ENCODE data around the gene AR.

The AR gene, protein sequence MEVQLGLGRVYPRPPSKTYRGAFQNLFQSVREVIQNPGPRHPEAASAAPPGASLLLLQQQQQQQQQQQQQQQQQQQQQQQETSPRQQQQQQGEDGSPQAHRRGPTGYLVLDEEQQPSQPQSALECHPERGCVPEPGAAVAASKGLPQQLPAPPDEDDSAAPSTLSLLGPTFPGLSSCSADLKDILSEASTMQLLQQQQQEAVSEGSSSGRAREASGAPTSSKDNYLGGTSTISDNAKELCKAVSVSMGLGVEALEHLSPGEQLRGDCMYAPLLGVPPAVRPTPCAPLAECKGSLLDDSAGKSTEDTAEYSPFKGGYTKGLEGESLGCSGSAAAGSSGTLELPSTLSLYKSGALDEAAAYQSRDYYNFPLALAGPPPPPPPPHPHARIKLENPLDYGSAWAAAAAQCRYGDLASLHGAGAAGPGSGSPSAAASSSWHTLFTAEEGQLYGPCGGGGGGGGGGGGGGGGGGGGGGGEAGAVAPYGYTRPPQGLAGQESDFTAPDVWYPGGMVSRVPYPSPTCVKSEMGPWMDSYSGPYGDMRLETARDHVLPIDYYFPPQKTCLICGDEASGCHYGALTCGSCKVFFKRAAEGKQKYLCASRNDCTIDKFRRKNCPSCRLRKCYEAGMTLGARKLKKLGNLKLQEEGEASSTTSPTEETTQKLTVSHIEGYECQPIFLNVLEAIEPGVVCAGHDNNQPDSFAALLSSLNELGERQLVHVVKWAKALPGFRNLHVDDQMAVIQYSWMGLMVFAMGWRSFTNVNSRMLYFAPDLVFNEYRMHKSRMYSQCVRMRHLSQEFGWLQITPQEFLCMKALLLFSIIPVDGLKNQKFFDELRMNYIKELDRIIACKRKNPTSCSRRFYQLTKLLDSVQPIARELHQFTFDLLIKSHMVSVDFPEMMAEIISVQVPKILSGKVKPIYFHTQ

DNA sequence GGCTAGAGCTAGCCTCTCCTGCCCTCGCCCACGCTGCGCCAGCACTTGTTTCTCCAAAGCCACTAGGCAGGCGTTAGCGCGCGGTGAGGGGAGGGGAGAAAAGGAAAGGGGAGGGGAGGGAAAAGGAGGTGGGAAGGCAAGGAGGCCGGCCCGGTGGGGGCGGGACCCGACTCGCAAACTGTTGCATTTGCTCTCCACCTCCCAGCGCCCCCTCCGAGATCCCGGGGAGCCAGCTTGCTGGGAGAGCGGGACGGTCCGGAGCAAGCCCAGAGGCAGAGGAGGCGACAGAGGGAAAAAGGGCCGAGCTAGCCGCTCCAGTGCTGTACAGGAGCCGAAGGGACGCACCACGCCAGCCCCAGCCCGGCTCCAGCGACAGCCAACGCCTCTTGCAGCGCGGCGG, at the start of gene AR:
AR (plus strand) TSS at position 204 of the 400 bp plus-strand sequence. CDS start 1,126 bp downstream, outside the sequence.
- Histone ChIP-seq H3K9ac (ENCODE audit: low read length) (no peak within 1 kb of the TSS), H3K9me2 (replicated peaks; ENCODE audit: insufficient read depth, low read length) (no peaks in the 10 kb centered on the region), H3K36me3 (ENCODE audit: low read length) (no peaks in the 10 kb centered on the region), H3F3A (ENCODE audit: insufficient read depth) (no peaks in the 10 kb centered on the region), H3K9me3 (ENCODE audit: insufficient read depth, low read length) (no peaks in the 10 kb centered on the region), H2AFZ (ENCODE audit: low read depth, low read length, severe bottlenecking) (no peak within 1 kb of the TSS), H3K27ac (ENCODE audit: low read depth, low read length) (no peak within 1 kb of the TSS), H3K79me2 (ENCODE audit: insufficient read depth, low read length) (no peaks in the 10 kb centered on the region), H3K27me3 (ENCODE audit: low read length) (no peaks in the 10 kb centered on the region), H3K4me3 (ENCODE audit: insufficient read depth, low read length, poor library complexity, severe bottlenecking) (no peak within 1 kb of the TSS), H4K20me1 (ENCODE audit: low read depth, low read length) (no peaks in the 10 kb centered on the region), H3K4me2 (ENCODE audit: low read depth, low read length, poor library complexity, severe bottlenecking) (no peak within 1 kb of the TSS)
- TF ChIP-seq, protein P1, sequence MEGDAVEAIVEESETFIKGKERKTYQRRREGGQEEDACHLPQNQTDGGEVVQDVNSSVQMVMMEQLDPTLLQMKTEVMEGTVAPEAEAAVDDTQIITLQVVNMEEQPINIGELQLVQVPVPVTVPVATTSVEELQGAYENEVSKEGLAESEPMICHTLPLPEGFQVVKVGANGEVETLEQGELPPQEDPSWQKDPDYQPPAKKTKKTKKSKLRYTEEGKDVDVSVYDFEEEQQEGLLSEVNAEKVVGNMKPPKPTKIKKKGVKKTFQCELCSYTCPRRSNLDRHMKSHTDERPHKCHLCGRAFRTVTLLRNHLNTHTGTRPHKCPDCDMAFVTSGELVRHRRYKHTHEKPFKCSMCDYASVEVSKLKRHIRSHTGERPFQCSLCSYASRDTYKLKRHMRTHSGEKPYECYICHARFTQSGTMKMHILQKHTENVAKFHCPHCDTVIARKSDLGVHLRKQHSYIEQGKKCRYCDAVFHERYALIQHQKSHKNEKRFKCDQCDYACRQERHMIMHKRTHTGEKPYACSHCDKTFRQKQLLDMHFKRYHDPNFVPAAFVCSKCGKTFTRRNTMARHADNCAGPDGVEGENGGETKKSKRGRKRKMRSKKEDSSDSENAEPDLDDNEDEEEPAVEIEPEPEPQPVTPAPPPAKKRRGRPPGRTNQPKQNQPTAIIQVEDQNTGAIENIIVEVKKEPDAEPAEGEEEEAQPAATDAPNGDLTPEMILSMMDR (IDR thresholded peaks at IDR 0.05; ENCODE audit: insufficient read depth, low read length, poor library complexity, severe bottlenecking), result no peak
- TF ChIP-seq EZH2phosphoT487 (conservative IDR thresholded peaks at IDR 0.05; ENCODE audit: low read length), result no peak

DNA sequence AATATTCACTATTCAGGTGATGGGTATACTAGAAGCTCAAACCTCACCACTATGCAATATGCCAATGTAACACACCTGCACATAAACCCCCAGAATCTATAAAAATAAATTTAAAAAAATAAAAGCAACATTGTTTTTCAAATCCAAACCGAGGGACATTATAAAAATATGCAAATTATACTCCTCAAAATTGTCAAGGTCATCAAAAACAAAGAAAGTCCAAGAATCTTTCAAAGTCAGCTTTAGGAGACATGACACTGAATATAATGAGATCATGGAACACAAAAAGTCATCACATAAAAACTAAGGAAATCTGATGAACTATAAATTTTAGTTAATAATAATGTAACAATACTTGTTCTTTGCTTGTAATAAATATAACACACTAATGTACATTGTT, 43.2 kb upstream of the AR start:
- H3K27ac ChIP-seq (ENCODE audit: low read depth, low read length), result no peak overlapping the region
- TF ChIP-seq, protein P1 (IDR thresholded peaks at IDR 0.05; ENCODE audit: insufficient read depth, low read length, poor library complexity, severe bottlenecking), result no peak
- no peak for TF ChIP-seq EZH2phosphoT487 (conservative IDR thresholded peaks at IDR 0.05; ENCODE audit: low read length)
- H3K27me3 ChIP-seq (ENCODE audit: low read length), result no peaks in the 10 kb centered on the region
- no peak overlapping the region for H3K4me3 ChIP-seq (ENCODE audit: insufficient read depth, low read length, poor library complexity, severe bottlenecking)
- H4K20me1 ChIP-seq (ENCODE audit: low read depth, low read length), result no peaks in the 10 kb centered on the region
- H2AFZ ChIP-seq (ENCODE audit: low read depth, low read length, severe bottlenecking), result no peak overlapping the region
- no peaks in the 10 kb centered on the region for H3K9me2 ChIP-seq (replicated peaks; ENCODE audit: insufficient read depth, low read length)
- H3K9me3 ChIP-seq (ENCODE audit: insufficient read depth, low read length), result no peaks in the 10 kb centered on the region
- H3F3A ChIP-seq (ENCODE audit: insufficient read depth), result no peaks in the 10 kb centered on the region
- no peak overlapping the region for H3K4me2 ChIP-seq (ENCODE audit: low read depth, low read length, poor library complexity, severe bottlenecking)
- H3K36me3 ChIP-seq (ENCODE audit: low read length), result no peaks in the 10 kb centered on the region
- H3K79me2 ChIP-seq (ENCODE audit: insufficient read depth, low read length), result no peaks in the 10 kb centered on the region
- H3K9ac ChIP-seq (ENCODE audit: low read length), result no peak overlapping the region

DNA sequence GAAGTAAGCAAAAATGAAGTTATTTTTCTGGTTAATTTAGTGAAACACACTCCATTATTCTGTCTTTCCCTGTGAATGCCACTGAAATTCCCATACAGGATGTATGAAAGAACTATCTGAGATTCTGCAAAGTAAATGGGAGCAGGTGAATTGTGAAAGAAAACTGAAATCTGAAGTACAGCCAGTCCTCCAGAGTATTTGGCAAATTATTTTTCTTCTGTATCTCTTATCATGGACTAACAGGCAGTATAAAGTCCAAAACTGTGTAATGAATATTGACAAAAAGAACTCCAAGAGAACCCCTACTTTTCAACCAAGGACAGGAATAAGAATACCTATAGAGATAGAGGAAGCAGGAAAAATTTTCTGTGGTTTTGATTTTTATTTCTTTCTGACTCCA, 40.8 kb upstream of the AR start:
- no peak overlapping the region for H3K9ac ChIP-seq (ENCODE audit: low read length)
- TF ChIP-seq EZH2phosphoT487 (conservative IDR thresholded peaks at IDR 0.05; ENCODE audit: low read length), result no peak
- TF ChIP-seq, protein P1 (IDR thresholded peaks at IDR 0.05; ENCODE audit: insufficient read depth, low read length, poor library complexity, severe bottlenecking), result no peak
- H3K9me3 ChIP-seq (ENCODE audit: insufficient read depth, low read length), result no peaks in the 10 kb centered on the region
- no peak overlapping the region for H3K4me2 ChIP-seq (ENCODE audit: low read depth, low read length, poor library complexity, severe bottlenecking)
- H3K9me2 ChIP-seq (replicated peaks; ENCODE audit: insufficient read depth, low read length), result no peaks in the 10 kb centered on the region
- no peaks in the 10 kb centered on the region for H3K27me3 ChIP-seq (ENCODE audit: low read length)
- no peaks in the 10 kb centered on the region for H3F3A ChIP-seq (ENCODE audit: insufficient read depth)
- H2AFZ ChIP-seq (ENCODE audit: low read depth, low read length, severe bottlenecking), result no peak overlapping the region
- no peak overlapping the region for H3K27ac ChIP-seq (ENCODE audit: low read depth, low read length)
- no peak overlapping the region for H3K4me3 ChIP-seq (ENCODE audit: insufficient read depth, low read length, poor library complexity, severe bottlenecking)
- H4K20me1 ChIP-seq (ENCODE audit: low read depth, low read length), result no peaks in the 10 kb centered on the region
- H3K79me2 ChIP-seq (ENCODE audit: insufficient read depth, low read length), result no peaks in the 10 kb centered on the region
- no peaks in the 10 kb centered on the region for H3K36me3 ChIP-seq (ENCODE audit: low read length)

All from SU-DHL-6 (cell line).